HL-60 (cell line): ENCODE measurements around the gene VDR.

Experiments
- DNase-seq, 2 experiments: peaks; one replicate each; pipeline ENCODE4 v3.0.0-alpha.2; 2010 to 2020; ENCODE audit warnings: low read depth in 1 of 2, low spot score in 1 of 2
- H3K27ac ChIP-seq: fragments of 250-450 bp; sonication (Bioruptor Pico); replicated peaks from 2 replicates; pipeline ENCODE4 v1.5.1; 2020; ENCODE audit warnings: mild to moderate bottlenecking, moderate library complexity
- H3K27me3 ChIP-seq: fragments of 250-450 bp; sonication (Bioruptor Pico); 2 replicates; pipeline ENCODE4 v1.5.1; 2021; ENCODE audit warnings: mild to moderate bottlenecking, moderate library complexity; ENCODE audit not compliant: insufficient read depth, poor library complexity, severe bottlenecking
- H3K4me3 ChIP-seq: replicated peaks from 2 replicates; pipeline ENCODE4 v1.5.1; 2011; ENCODE audit warnings: mild to moderate bottlenecking, control low read depth, low read length; ENCODE audit not compliant: insufficient read depth
- CTCF ChIP-seq: IDR thresholded peaks from one replicate; pipeline ENCODE4 v1.5.1; 2011; ENCODE audit warnings: low read length, control low read depth, inconsistent platforms; ENCODE audit not compliant: insufficient read depth
- GABPA ChIP-seq: IDR thresholded peaks from 2 replicates; pipeline ENCODE4 v1.6.1; 2012; ENCODE audit warnings: low read depth
- POLR2AphosphoS5 ChIP-seq: IDR thresholded peaks from 2 replicates; pipeline ENCODE4 v1.6.1; 2012; ENCODE audit warnings: low read depth
- SPI1 ChIP-seq: IDR thresholded peaks from 2 replicates; pipeline ENCODE4 v1.6.1; 2012; ENCODE audit warnings: low read depth, mild to moderate bottlenecking, borderline replicate concordance
- TF ChIP-seq, protein P1 (sequence below): IDR thresholded peaks from 2 replicates; pipeline ENCODE4 v1.6.1; 2012; ENCODE audit warnings: low read depth; ENCODE audit not compliant: insufficient replicate concordance

Gene VDR

GRCh38 chr12:47945341-47945728, 40.5 kb upstream of the VDR start:
- H3K4me3 ChIP-seq: no peak overlapping the region
- no peak overlapping the region for H3K27ac ChIP-seq
- no peaks in the 10 kb centered on the region for H3K27me3 ChIP-seq
- TF ChIP-seq, protein P1, sequence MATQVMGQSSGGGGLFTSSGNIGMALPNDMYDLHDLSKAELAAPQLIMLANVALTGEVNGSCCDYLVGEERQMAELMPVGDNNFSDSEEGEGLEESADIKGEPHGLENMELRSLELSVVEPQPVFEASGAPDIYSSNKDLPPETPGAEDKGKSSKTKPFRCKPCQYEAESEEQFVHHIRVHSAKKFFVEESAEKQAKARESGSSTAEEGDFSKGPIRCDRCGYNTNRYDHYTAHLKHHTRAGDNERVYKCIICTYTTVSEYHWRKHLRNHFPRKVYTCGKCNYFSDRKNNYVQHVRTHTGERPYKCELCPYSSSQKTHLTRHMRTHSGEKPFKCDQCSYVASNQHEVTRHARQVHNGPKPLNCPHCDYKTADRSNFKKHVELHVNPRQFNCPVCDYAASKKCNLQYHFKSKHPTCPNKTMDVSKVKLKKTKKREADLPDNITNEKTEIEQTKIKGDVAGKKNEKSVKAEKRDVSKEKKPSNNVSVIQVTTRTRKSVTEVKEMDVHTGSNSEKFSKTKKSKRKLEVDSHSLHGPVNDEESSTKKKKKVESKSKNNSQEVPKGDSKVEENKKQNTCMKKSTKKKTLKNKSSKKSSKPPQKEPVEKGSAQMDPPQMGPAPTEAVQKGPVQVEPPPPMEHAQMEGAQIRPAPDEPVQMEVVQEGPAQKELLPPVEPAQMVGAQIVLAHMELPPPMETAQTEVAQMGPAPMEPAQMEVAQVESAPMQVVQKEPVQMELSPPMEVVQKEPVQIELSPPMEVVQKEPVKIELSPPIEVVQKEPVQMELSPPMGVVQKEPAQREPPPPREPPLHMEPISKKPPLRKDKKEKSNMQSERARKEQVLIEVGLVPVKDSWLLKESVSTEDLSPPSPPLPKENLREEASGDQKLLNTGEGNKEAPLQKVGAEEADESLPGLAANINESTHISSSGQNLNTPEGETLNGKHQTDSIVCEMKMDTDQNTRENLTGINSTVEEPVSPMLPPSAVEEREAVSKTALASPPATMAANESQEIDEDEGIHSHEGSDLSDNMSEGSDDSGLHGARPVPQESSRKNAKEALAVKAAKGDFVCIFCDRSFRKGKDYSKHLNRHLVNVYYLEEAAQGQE: no peak
- TF ChIP-seq SPI1 (no peak), GABPA (no peak), CTCF (no peak), POLR2AphosphoS5 (no peak)
- no peak for DNase-seq

DNA sequence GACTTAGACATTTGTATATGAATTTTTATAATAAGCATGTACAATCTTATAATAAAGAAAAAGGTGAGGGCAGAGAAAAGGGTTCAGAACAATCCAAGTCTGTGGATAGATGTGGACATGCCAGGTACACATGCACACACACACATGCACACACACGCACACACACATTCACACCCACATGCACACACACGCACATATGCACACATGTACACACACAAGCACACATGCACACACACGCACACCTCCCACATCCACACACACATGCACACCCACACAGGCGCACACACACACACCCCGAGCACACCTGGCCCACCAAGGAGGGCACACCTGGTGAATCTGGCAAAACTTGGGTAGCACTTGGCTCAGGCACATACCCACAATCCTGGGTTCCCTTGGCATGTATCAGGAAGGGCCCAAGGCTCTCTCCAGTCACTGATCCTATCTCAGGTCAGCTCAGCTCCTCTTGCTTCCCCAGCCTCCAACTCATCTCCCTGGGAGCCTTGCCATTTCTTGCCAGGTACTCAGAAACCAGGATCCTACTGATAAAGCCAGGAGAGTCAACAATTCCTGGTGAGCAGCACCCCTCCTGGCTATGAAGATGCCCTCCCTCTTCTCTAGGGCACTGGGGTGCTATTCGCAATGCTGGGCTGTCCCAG, 40.0 kb upstream of the VDR start:
- no peaks in the 10 kb centered on the region for H3K27me3 ChIP-seq
- H3K27ac ChIP-seq: no peak overlapping the region
- TF ChIP-seq CTCF (no peak), POLR2AphosphoS5 (no peak), SPI1 (no peak), GABPA (no peak)
- TF ChIP-seq, protein P1: no peak

GRCh38 chr12:47943623-47944340, 39.0 kb upstream of the VDR start:
- H3K4me3 ChIP-seq: no peak overlapping the region
- DNase-seq: no peak
- no peak overlapping the region for H3K27ac ChIP-seq
- TF ChIP-seq, protein P1: no peak
- no peak for TF ChIP-seq GABPA
- H3K27me3 ChIP-seq: no peaks in the 10 kb centered on the region

More for the DNA sequence above, 40.0 kb upstream of the VDR start:
- no peak overlapping the region for H3K4me3 ChIP-seq
- DNase-seq: no peak
